ENCODE measurements around the gene PHTF1. TPM values are rescaled to one million over a fixed set of nuclear protein-coding genes. Genes with fewer than 3 reads are reported as not detected.

PHTF1 gene
- total and polyA plus RNA-seq, 10 of the 15 experiments (the other 5 are each of a cell fraction or from before 2014, with no cell fraction given): 7.8 to 37.6 (median 24.1) TPM

- no peak for TF ChIP-seq ZBTB40 (IDR thresholded peaks at IDR 0.05; ENCODE audit: borderline replicate concordance)
- TF ChIP-seq MEF2B (IDR thresholded peaks at IDR 0.05; ENCODE audit: partially characterized antibody, poor library complexity, severe bottlenecking): peak; percentile 39
- no peak for TF ChIP-seq SRF (IDR thresholded peaks at IDR 0.05; ENCODE audit: low read depth in 2 of 2, low read length in 2 of 2)
- no peak for TF ChIP-seq ZNF622 (IDR thresholded peaks at IDR 0.05)
- TF ChIP-seq BCL11A (IDR thresholded peaks at IDR 0.05; ENCODE audit: low read depth, low read length): peak; percentile 52; the same call in 1 of the 2 replicates
- no peak; the same call in 1 of the 2 replicates for TF ChIP-seq MAX (IDR thresholded peaks at IDR 0.05; ENCODE audit: low read depth, low read length)
- TF ChIP-seq CREB1 (IDR thresholded peaks at IDR 0.05; ENCODE audit: low read depth): no peak
- TF ChIP-seq HCFC1 (IDR thresholded peaks at IDR 0.05; ENCODE audit: low read length): no peak
- no peak for TF ChIP-seq GATAD2B (conservative IDR thresholded peaks at IDR 0.05; ENCODE audit: low read depth)
- no peak for TF ChIP-seq ZZZ3 (IDR thresholded peaks at IDR 0.05; ENCODE audit: control insufficient read depth, insufficient read length, low read depth)
- no peak for TF ChIP-seq CEBPB (IDR thresholded peaks at IDR 0.05; ENCODE audit: borderline replicate concordance in 1 of 2, low read depth in 2 of 2, low read length in 2 of 2)
- no peak for TF ChIP-seq ZNF384 (IDR thresholded peaks at IDR 0.05; ENCODE audit: borderline replicate concordance, low read depth, low read length)
- no peak for TF ChIP-seq JUND (IDR thresholded peaks at IDR 0.05; ENCODE audit: low read depth, low read length)
- TF ChIP-seq YY1 (IDR thresholded peaks at IDR 0.05; ENCODE audit: low read depth, low read length): no peak; the same call in 1 of the 2 replicates
- no peak for TF ChIP-seq FOXM1 (IDR thresholded peaks at IDR 0.05; ENCODE audit: low read depth, low read length)
- peak; percentile 33 for TF ChIP-seq SKIL (IDR thresholded peaks at IDR 0.05; ENCODE audit: low read depth, poor library complexity, severe bottlenecking)
- no peak for TF ChIP-seq PAX8 (IDR thresholded peaks at IDR 0.05)
- no peak for TF ChIP-seq TBL1XR1 (IDR thresholded peaks at IDR 0.05; ENCODE audit: low read depth, low read length)
- peak; percentile 74; the same call in 1 of the 2 replicates for TF ChIP-seq SMARCA5 (IDR thresholded peaks at IDR 0.05)
- no peak for TF ChIP-seq LARP7 (IDR thresholded peaks at IDR 0.05)
- no peak for TF ChIP-seq TCF12 (IDR thresholded peaks at IDR 0.05; ENCODE audit: low read depth, low read length)
- TF ChIP-seq POLR2AphosphoS5 (IDR thresholded peaks at IDR 0.05; ENCODE audit: low read length): no peak
- peak; percentile 66; the same call in 1 of the 2 replicates for TF ChIP-seq MLLT1 (IDR thresholded peaks at IDR 0.05)
Observed at GRCh38 chr1:113793878-113794834, 34.9 kb upstream of the PHTF1 start (continued).
